Ectodermal cell (in vitro differentiated cells): ENCODE measurements around the gene SPATA6. TPM values are rescaled to one million over a fixed set of nuclear protein-coding genes. Genes with fewer than 3 reads are reported as not detected.
"Not testable (repeated sequence)": the region's sequence is repeated elsewhere in the genome, so short reads cannot be mapped to it uniquely, and the experiment has no call there.

Experiments
- H3K27ac ChIP-seq: 2 replicates; pipeline ENCODE4 v1.7.0; 2013; ENCODE audit warnings: mild to moderate bottlenecking, low read depth, low read length; ENCODE audit not compliant: insufficient read depth, poor library complexity, severe bottlenecking
- H3K27me3 ChIP-seq: 2 replicates; pipeline ENCODE4 v1.7.0; 2013; ENCODE audit warnings: mild to moderate bottlenecking, low read length; ENCODE audit not compliant: insufficient read depth, control insufficient read depth, poor library complexity, severe bottlenecking
- H3K36me3 ChIP-seq: one replicate; pipeline ENCODE4 v1.7.0; 2013; ENCODE audit warnings: low read length; ENCODE audit not compliant: control insufficient read depth, insufficient read depth
- H3K4me1 ChIP-seq: one replicate; pipeline ENCODE4 v1.7.0; 2013; ENCODE audit warnings: low read length; ENCODE audit not compliant: control insufficient read depth, insufficient read depth
- H3K4me3 ChIP-seq: 2 replicates; pipeline ENCODE4 v1.7.0; 2013; ENCODE audit warnings: low read depth, low read length, control low read depth; ENCODE audit not compliant: insufficient read depth
- H3K9me3 ChIP-seq: 2 replicates; pipeline ENCODE4 v1.7.0; 2013; ENCODE audit warnings: mild to moderate bottlenecking, low read length, moderate library complexity; ENCODE audit not compliant: control insufficient read depth
- WGBS, 2 experiments: methylation state at CpG; one replicate each; pipeline ENCODE4 v1.1.7; 2013; ENCODE audit warnings: missing lambda C conversion rate in 2 of 2; 5-methylcytosine and 5-hydroxymethylcytosine counted together
- polyA plus RNA-seq, 4 experiments: library from polyadenylated mRNA; stranded (reverse); fragments of 50-300 nt; gene quantifications; one replicate each; pipeline ENCODE4 v1.2.3, GENCODE V29; 2013

SPATA6 gene
- 18.0 TPM for polyA plus RNA-seq (2013, experiment 1 of 4)
- polyA plus RNA-seq (2013, experiment 2 of 4), result 19.1 TPM
- polyA plus RNA-seq (2013, experiment 3 of 4), result 19.9 TPM
- 22.7 TPM for polyA plus RNA-seq (2013, experiment 4 of 4)

- Histone ChIP-seq H3K4me3 (peak within 1 kb of the TSS; percentile 51), H3K27ac (peak within 1 kb of the TSS; percentile 39), H3K4me1 (peaks cover 4% of the 10 kb centered on the region), H3K9me3 (no peaks in the 10 kb centered on the region), H3K27me3 (no peaks in the 10 kb centered on the region), H3K36me3 (no peaks in the 10 kb centered on the region)
- 0% methylated on average over 72 to 73 of the region's 73 CpGs for WGBS, 2 experiments
Observed at GRCh38 chr1:48471691-48472576, at the start of gene SPATA6. Gene SPATA6 (minus strand): TSS chr1:48472204. CDS start chr1:48472008, 196 bp downstream.

- H3K36me3 ChIP-seq, H3K27ac ChIP-seq, H3K4me3 ChIP-seq, H3K27me3 ChIP-seq, H3K4me1 ChIP-seq, H3K9me3 ChIP-seq: not testable (repeated sequence)
- WGBS, 2 experiments, result 91 to 98% methylated on average over 6 of the region's 6 CpGs
Observed at GRCh38 chr1:48519896-48520295, 47.9 kb upstream of the SPATA6 start.

GRCh38 chr1:48506870-48507269 lies 34.9 kb upstream of the SPATA6 start:
- no peak overlapping the region for H3K27ac ChIP-seq
- no peaks in the 10 kb centered on the region for H3K36me3 ChIP-seq

GRCh38 chr1:48500541-48501450 lies 28.8 kb upstream of the SPATA6 start:
- Histone ChIP-seq H3K36me3 (no peaks in the 10 kb centered on the region), H3K27ac (no peak overlapping the region), H3K4me1 (no peaks in the 10 kb centered on the region), H3K4me3 (no peak overlapping the region), H3K27me3 (no peaks in the 10 kb centered on the region), H3K9me3 (no peaks in the 10 kb centered on the region)
- WGBS, 2 experiments, result 61 to 64% methylated on average over 12 of the region's 12 CpGs

More at GRCh38 chr1:48506870-48507269, 34.9 kb upstream of the SPATA6 start:
- 0% methylated on average over 1 of the region's 1 CpG for WGBS, 2 experiments
- H3K9me3 ChIP-seq, result no peaks in the 10 kb centered on the region
- no peaks in the 10 kb centered on the region for H3K27me3 ChIP-seq
- H3K4me1 ChIP-seq, result no peaks in the 10 kb centered on the region
- no peak overlapping the region for H3K4me3 ChIP-seq

GRCh38 chr1:48499211-48499735 lies 27.3 kb upstream of the SPATA6 start:
- H3K9me3 ChIP-seq, result no peaks in the 10 kb centered on the region
- H3K27ac ChIP-seq, result no peak overlapping the region
- H3K4me1 ChIP-seq, result peaks cover 2% of the 10 kb centered on the region
- H3K4me3 ChIP-seq, result no peak overlapping the region
- H3K36me3 ChIP-seq, result no peaks in the 10 kb centered on the region
- H3K27me3 ChIP-seq, result no peaks in the 10 kb centered on the region
- WGBS, 2 experiments, result 84 to 89% methylated on average over 4 to 8 of the region's 8 CpGs

- Histone ChIP-seq H3K27ac (no peak overlapping the region), H3K36me3 (no peaks in the 10 kb centered on the region), H3K4me3 (no peak overlapping the region), H3K4me1 (peaks cover 11% of the 10 kb centered on the region), H3K27me3 (no peaks in the 10 kb centered on the region), H3K9me3 (no peaks in the 10 kb centered on the region)
- WGBS, 2 experiments, result 31 to 35% methylated on average over 14 to 15 of the region's 15 CpGs
Observed at GRCh38 chr1:48498096-48498791, 26.2 kb upstream of the SPATA6 start.

GRCh38 chr1:48495911-48496310 lies 23.9 kb upstream of the SPATA6 start:
- 96 to 99% methylated on average over 3 of the region's 3 CpGs for WGBS, 2 experiments

GRCh38 chr1:48495166-48495565 lies 23.2 kb upstream of the SPATA6 start:
- H3K27ac ChIP-seq, result no peak overlapping the region
- no peaks in the 10 kb centered on the region for H3K27me3 ChIP-seq
- no peak overlapping the region for H3K4me3 ChIP-seq
- H3K36me3 ChIP-seq, result no peaks in the 10 kb centered on the region
- 94 to 96% methylated on average over 1 of the region's 1 CpG for WGBS, 2 experiments
- H3K9me3 ChIP-seq, result no peaks in the 10 kb centered on the region
- H3K4me1 ChIP-seq, result peaks cover 14% of the 10 kb centered on the region

More at GRCh38 chr1:48495911-48496310, 23.9 kb upstream of the SPATA6 start:
- Histone ChIP-seq H3K27ac (no peak overlapping the region), H3K4me1 (peaks cover 14% of the 10 kb centered on the region), H3K36me3 (no peaks in the 10 kb centered on the region), H3K27me3 (no peaks in the 10 kb centered on the region), H3K4me3 (no peak overlapping the region), H3K9me3 (no peaks in the 10 kb centered on the region)

GRCh38 chr1:48493970-48494769 lies 22.2 kb upstream of the SPATA6 start:
- H3K4me3 ChIP-seq, result no peak overlapping the region
- H3K27me3 ChIP-seq, result no peaks in the 10 kb centered on the region
- no peaks in the 10 kb centered on the region for H3K9me3 ChIP-seq
- peak overlapping the region; percentile 60 for H3K27ac ChIP-seq
- no peaks in the 10 kb centered on the region for H3K36me3 ChIP-seq
- H3K4me1 ChIP-seq, result peaks cover 14% of the 10 kb centered on the region
- WGBS, 2 experiments, result 72 to 77% methylated on average over 5 of the region's 5 CpGs
